GM19397 (cell line): ENCODE data around the gene NDEL1.
A peak's percentile ranks its signal among the peaks of the same experiment; 100 is the strongest.
"Not testable (repeated sequence)": the region's sequence is repeated elsewhere in the genome, so short reads cannot be mapped to it uniquely, and the experiment has no call there.

Source experiments
- ATAC-seq: cut with Tn5 transposase; IDR thresholded peaks from one replicate; pipeline ENCODE4 v1.9.1; 2021; ENCODE audit warnings: mild to moderate bottlenecking, moderate library complexity; ENCODE audit not compliant: unreplicated experiment

Gene NDEL1

DNA sequence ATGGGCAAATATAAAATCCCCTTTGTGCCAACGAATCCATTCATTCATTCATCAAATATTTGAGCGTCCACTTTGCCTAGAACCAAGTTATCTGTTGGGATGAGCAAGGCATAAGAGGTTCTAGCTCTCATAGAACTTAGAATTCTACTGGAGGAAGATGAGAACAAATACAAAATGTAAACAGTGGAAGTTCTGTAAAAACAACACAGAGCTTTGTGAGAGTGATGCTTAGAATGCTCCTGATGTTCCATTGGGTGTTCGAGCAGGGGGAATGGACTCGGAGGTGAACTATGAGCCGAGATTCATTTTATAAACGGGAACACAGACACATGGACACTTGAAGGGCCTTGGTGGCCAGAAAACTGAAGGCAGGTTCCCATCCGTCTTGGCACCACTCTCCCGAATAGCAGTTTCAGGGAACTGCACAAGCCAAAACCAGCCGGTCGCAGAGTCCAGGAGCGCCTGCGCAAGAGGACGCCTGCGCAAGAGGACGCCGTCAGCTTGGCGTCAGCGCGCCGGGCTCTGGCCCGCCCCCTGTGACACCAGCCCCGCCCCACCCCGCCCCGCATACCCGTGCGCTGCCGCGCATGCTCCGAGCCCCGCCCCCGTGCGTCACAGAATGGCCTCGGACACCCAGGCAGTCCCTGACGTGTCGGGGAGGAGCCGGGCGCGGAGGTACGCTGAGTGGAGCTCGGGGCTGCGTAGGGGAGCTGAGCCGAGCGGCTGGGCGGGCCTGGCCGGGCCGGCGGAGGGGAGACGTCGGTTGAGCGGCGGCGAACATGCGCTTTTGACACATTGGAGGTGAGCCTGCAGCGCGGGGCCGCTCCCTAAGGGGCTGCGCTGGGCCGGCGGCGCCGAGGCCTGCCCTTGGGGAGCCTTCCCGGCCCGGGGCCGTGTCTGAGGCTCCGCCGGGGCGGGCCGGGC lies at the start of gene NDEL1:
NDEL1 (plus strand) TSS at position 640 of the 924 bp plus-strand sequence. CDS start 8,388 bp downstream, outside the sequence.
- ATAC-seq = peak; percentile 96

DNA sequence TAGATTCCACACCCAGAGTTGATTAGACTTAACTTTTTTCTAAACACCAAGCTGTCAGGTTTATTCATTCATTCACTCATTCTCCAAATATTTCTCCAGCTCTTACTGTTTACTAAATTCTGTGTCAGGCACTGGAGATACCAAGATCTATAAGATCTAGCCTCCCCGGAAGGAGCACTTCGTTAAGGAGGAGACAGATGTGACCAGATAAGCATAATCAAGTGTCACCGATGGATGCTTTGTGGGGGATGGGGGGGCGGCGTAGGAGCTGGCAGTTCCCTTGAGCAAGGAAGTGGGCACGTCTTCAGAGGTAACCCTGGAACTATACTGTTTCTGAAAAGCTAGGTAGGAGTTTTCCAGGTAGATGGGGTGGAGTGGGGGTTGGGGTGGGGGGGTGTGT lies 48.8 kb upstream of the NDEL1 start:
- ATAC-seq = no peak

- ATAC-seq = no peak
Observed at GRCh38 chr17:8387914-8388651, 47.6 kb upstream of the NDEL1 start.

DNA sequence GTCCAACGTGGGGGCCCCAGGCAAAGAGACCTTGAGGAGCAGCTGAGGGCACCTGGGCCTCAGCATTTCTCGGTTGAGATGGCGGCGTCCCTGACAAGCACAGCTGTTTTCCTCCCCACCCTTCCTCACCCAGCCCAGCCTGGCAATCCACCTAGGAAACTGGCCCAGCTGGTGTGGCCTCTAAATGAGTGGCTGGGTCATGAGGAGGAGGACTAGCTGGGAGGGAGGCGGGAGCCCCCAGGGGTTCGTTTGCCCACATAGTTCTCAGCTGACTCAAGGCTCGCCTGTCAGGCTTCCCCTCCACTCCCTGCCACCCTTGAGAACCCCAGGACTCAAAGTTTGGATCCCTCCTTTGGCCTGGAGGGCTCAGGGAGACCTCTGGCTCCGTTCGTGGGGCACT lies 44.0 kb upstream of the NDEL1 start:
- no peak for ATAC-seq

DNA sequence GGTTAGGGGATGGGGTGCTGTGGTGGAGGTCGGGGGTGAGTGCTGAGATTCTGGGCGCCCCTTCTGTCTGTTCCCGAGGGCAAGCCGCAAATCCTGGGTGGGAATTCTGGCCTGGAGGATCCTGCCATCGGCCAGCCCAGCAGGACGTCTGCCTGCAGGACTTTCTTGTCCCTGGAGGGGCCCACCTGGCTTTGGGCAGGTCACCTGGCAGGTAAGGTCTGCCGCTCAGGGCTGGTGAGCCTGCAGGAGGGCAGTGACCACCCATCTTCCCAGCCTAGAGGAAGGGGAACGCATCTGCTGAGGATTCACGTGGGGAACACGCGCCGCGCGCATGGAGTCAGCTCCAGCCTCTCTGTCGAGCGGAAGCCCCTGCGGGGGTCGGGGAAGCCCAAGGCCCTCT lies 43.4 kb upstream of the NDEL1 start:
- no peak for ATAC-seq

DNA sequence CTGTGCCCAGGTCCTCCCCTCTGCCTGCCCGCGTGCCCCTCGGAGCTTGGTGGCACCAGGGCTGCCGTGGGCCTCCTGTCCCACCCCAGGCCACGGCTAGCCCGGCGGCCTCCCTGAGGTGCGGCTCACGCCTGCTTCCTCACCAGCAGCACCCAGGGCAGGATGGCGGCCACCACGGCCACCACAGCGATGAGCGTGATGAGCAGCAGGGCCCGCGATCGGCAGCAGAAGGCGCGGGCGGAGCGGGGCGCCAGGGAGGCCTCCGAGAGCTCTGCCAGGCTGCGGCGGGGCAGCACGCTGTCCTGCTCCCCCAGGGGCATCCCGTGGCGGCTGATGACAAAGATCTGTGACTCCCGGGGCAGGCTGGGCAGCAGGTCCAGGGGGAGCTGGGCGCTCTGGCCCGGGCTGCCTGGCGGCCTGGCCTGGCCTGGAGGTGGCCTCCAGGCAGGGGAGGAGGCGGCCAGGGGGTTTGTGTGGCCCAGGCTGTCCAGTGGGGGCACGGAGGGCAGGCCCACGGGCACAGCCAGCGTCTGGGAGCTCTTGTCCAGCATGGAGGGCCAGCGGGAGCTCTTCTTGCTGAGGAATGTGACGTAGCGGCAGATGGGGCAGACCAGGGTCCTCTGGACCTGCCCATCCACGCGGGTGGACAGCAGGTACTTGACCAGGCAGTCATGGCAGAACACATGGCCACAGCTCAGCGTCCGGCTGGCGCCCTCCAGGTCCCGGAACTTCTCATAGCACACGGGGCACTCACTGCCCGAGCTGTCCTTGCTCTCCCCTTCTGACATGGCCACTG lies 42.8 kb upstream of the NDEL1 start:
- no peak for ATAC-seq

DNA sequence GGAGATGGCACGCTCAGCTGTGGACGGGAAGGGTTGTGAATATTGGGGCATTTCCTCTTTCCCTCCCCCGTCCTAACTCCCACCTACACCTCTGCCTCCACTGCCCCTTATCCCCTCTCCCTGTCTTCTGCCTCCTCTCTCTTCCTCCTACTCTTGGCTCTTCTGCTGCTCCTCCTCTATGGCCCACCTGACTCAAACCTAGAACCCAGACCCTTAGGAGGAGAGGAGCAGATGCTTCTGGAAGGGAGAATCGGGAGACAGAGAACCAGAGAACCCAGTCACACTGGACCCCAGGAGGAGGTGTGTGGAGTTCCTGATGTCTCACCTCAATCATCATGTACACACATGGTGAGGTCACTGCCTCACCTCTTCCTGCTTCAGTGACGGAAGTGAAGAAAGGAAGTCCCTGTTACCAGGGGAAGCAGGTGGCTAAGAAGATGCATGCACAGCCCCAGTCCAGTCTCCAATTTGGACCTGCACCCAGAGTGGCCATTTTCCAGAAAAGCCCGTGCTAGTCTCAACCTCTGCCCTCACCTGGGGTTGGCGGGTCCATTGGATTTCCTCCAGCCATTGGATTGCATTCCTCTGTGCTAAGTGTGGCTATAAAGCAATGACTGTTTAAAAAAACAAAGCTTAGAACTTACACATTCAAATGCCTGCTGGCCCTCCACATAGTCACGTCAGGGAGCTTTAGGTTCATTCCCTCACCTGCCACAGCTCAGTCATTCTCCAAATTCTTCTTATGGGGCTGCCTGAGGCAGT lies 42.0 kb upstream of the NDEL1 start:
- ATAC-seq = no peak

DNA sequence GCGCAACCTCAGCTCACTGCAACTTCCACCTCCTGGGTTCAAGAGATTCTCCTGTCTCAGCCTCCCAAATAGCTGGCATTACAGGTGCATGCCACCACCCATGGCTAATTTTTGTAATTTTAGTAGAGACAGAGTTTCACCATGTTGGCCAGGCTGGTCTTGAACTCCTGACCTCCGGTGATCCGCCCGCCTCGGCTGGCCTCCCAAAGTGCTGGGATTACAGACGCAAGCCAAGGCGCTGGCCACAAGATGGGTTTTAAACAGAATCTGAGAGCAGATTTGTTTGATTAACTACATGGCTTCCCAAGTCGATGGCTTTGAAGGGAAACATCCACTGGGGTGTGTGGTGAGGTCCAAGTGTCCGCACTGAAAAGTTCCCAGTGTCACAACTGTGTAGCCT lies 41.2 kb upstream of the NDEL1 start:
- not testable (repeated sequence) for ATAC-seq

GRCh38 chr17:8397636-8398035 lies 38.0 kb upstream of the NDEL1 start, which contains the start of gene RNF222:
Gene RNF222, minus strand, starts transcription at chr17:8397827. Its CDS starts 4,366 bp downstream, at chr17:8393461.
- ATAC-seq = no peak

GRCh38 chr17:8398980-8399379 lies 36.7 kb upstream of the NDEL1 start:
- ATAC-seq = no peak

- no peak for ATAC-seq
Observed at GRCh38 chr17:8401107-8401506, 34.6 kb upstream of the NDEL1 start.

DNA sequence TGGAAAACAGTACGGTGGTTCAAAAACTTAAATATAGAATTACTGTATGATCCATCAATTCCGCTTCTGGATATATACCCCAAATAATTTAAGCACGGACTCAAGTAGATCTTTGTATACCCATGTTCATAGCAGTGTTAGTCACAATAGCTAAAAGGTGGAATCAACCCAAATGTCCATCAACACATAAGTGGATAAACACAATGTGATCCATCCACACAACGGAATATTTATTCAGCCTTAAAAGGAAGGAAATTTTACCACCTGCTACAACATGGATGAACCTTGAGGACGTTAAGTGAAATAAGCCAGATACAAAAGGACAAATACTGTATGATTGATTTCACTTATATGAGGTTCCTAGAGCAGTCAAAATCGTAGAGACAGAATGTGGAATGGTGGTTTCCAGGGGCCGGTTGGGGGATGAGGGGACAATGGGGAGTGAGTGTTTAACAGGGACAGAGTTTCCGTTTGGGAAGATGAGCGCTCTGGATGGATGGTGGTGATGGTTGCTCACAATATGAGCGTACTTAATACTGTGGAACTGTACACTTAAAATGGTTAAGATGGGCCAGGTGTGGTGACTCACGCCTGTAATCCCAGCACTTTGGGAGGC lies 32.7 kb upstream of the NDEL1 start:
- ATAC-seq = no peak

GRCh38 chr17:8405499-8406016 lies 30.1 kb upstream of the NDEL1 start:
- no peak for ATAC-seq

- ATAC-seq = no peak
Observed at GRCh38 chr17:8406174-8406573, 29.5 kb upstream of the NDEL1 start.

DNA sequence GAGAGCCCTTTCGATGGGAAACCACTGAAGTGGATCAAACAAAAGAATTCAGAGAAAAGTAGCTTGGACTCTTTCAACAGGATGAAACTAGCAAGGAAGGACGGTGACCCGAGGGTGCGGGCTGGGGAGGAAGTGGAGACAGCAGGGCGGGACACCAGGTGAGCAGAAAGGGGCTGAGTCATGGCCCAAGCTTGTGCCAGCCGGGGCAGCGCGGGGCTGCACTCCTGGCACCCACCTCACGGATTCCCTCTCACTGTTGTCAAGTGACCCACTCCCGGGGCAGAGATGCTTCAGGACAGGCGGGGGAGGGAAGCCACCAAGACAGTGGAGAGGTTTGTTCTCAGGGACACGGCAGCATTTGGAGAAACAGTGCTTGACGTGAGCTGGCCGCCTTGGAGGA lies 27.3 kb upstream of the NDEL1 start:
- no peak for ATAC-seq

- ATAC-seq = no peak
Observed at GRCh38 chr17:8409966-8410882, 25.5 kb upstream of the NDEL1 start.

DNA sequence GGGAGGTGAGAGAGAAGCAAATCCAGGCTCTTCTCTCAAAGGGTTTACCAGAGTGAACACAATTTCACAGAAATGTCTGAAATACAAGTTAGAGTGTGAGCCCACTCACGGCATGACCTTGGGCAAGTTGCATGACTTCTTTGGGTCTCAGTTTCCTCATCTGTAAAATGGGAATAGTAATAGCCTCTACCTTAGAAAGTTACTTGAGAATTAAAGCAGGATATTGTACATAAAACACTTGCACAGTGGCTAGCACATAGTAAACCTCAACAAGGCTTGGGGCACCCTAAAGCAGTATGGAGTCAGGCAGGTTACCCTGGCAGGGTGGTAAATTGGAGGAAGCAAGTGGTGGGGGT lies 24.8 kb upstream of the NDEL1 start:
- no peak for ATAC-seq

DNA sequence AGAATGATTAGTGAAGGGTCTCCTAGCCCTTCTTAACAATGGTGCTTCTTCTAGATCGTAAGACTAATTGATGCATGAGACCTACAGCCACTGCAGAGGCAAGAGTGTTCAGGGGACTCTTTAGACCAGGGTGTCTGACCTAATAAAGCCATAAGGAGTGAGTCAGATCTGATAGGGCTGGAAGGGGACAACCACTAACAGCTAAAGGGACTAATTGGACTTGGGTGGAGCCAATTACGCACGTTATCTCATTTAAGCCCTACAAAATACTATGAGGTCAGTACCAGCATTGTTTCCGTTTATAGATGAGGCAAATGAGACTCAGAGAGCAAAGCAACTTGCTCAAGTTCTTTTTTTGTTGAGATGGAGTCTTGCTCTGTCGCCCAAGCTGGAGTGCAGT lies 23.6 kb upstream of the NDEL1 start:
- ATAC-seq = no peak

DNA sequence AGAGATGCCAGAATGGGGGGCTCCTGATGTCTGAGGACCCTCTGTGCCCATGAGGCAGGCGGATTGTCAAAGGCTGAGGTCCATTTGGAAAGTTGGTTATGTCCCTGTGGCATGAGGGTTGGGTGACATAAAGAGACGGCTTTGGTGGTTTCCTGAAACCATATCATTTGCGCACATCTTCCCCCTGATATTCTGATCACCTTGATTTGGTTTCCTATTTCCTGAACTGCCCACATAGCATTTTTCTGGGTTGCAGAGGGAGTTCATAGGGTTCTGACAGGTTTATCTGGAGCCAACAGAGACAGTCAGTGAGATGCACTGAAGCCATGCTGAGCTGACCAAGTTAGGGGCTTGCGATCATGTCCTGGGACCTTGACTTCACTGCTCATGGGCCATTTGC lies 22.4 kb upstream of the NDEL1 start:
- ATAC-seq = no peak
